Midbrain (tissue), 1 donor: ENCODE data around the gene KLHL6.
"Not testable (repeated sequence)": the region's sequence is repeated elsewhere in the genome, so short reads cannot be mapped to it uniquely, and the experiment has no call there.

Source experiments
- DNase-seq: peaks from one replicate; lab custom pipeline; 2025; lab: John Stamatoyannopoulos, UW

KLHL6 gene

GRCh38 chr3:183532620-183533411, 22.7 kb downstream of the KLHL6 start:
- no peak for DNase-seq

- no peak for DNase-seq
These were observed 25.8 kb downstream of the KLHL6 start for GRCh38 chr3:183529717-183530116.

- DNase-seq: no peak
These were observed 26.3 kb downstream of the KLHL6 start for GRCh38 chr3:183529185-183529584.

GRCh38 chr3:183528758-183529157, 26.7 kb downstream of the KLHL6 start:
- DNase-seq: not testable (repeated sequence)

- no peak for DNase-seq
These were observed 27.8 kb downstream of the KLHL6 start for GRCh38 chr3:183527428-183528379.

GRCh38 chr3:183526838-183527427, 28.6 kb downstream of the KLHL6 start:
- DNase-seq: no peak

GRCh38 chr3:183524476-183524875, 31.0 kb downstream of the KLHL6 start:
- DNase-seq: no peak

- DNase-seq: not testable (repeated sequence)
These were observed 34.6 kb downstream of the KLHL6 start for GRCh38 chr3:183520741-183521556.

- DNase-seq: not testable (repeated sequence)
These were observed 35.2 kb downstream of the KLHL6 start for GRCh38 chr3:183520295-183520694.

GRCh38 chr3:183519891-183520290, 35.6 kb downstream of the KLHL6 start:
- DNase-seq: no peak

- peak; percentile 11 for DNase-seq
These were observed 36.8 kb downstream of the KLHL6 start for GRCh38 chr3:183518491-183519251.

GRCh38 chr3:183517607-183518006, 37.9 kb downstream of the KLHL6 start:
- DNase-seq: no peak

GRCh38 chr3:183515968-183516851, 39.3 kb downstream of the KLHL6 start:
- DNase-seq: no peak

- no peak for DNase-seq
These were observed 41.5 kb downstream of the KLHL6 start for GRCh38 chr3:183514021-183514420.

GRCh38 chr3:183513046-183513706, 42.3 kb downstream of the KLHL6 start:
- DNase-seq: no peak

- not testable (repeated sequence) for DNase-seq
These were observed 44.0 kb downstream of the KLHL6 start for GRCh38 chr3:183511286-183512131.

GRCh38 chr3:183508821-183509220, 46.7 kb downstream of the KLHL6 start:
- no peak for DNase-seq

- no peak for DNase-seq
These were observed 48.0 kb downstream of the KLHL6 start for GRCh38 chr3:183507551-183507950.
